SIG-M5 (cell line): ENCODE results near the gene SNAPIN.
A peak's percentile ranks its signal among the peaks of the same experiment; 100 is the strongest.

Experiments
- DNase-seq: peaks from one replicate; lab custom pipeline; 2025; lab: John Stamatoyannopoulos, UW

SNAPIN gene

GRCh38 chr1:153658400-153659174, at the start of gene SNAPIN:
TSS of gene SNAPIN (plus strand) at chr1:153658703. CDS start at chr1:153658744, 41 bp downstream.
- DNase-seq = peak; percentile 41

- DNase-seq = no peak
Measured at GRCh38 chr1:153608742-153609584, 49.5 kb upstream of the SNAPIN start.

GRCh38 chr1:153609585-153609907, 49.0 kb upstream of the SNAPIN start:
- no peak for DNase-seq

- no peak for DNase-seq
Measured at GRCh38 chr1:153610334-153610733, 48.2 kb upstream of the SNAPIN start.

- DNase-seq = no peak
Measured at GRCh38 chr1:153610811-153611301, 47.6 kb upstream of the SNAPIN start.

GRCh38 chr1:153611356-153611755, 47.1 kb upstream of the SNAPIN start:
- no peak for DNase-seq

- no peak for DNase-seq
Measured at GRCh38 chr1:153612111-153612754, 46.3 kb upstream of the SNAPIN start.

- no peak for DNase-seq
Measured at GRCh38 chr1:153612755-153613331, 45.7 kb upstream of the SNAPIN start, which contains the start of gene S100A16. TSS of gene S100A16 (minus strand) at chr1:153613137. CDS start at chr1:153608151, 4,986 bp downstream.

- no peak for DNase-seq
Measured at GRCh38 chr1:153613406-153613805, 45.1 kb upstream of the SNAPIN start.

- no peak for DNase-seq
Measured at GRCh38 chr1:153614189-153614900, 44.2 kb upstream of the SNAPIN start.

- DNase-seq = no peak
Measured at GRCh38 chr1:153614906-153615305, 43.6 kb upstream of the SNAPIN start.

- DNase-seq = no peak
Measured at GRCh38 chr1:153615406-153615805, 43.1 kb upstream of the SNAPIN start.

- no peak for DNase-seq
Measured at GRCh38 chr1:153616144-153616916, 42.2 kb upstream of the SNAPIN start, which contains the start of gene S100A14. TSS of gene S100A14 (minus strand) at chr1:153616325. CDS start at chr1:153615858, 467 bp downstream.

GRCh38 chr1:153616917-153617311, 41.6 kb upstream of the SNAPIN start:
- no peak for DNase-seq

- DNase-seq = no peak
Measured at GRCh38 chr1:153617663-153618062, 40.8 kb upstream of the SNAPIN start.

- DNase-seq = no peak
Measured at GRCh38 chr1:153619171-153619570, 39.3 kb upstream of the SNAPIN start.

GRCh38 chr1:153623101-153623500, 35.4 kb upstream of the SNAPIN start:
- no peak for DNase-seq

- DNase-seq = no peak
Measured at GRCh38 chr1:153624965-153625611, 33.4 kb upstream of the SNAPIN start.

GRCh38 chr1:153626477-153626903, 32.0 kb upstream of the SNAPIN start:
- no peak for DNase-seq
